ENCODE measurements around the gene ENTPD2. TPM values are rescaled to one million over a fixed set of nuclear protein-coding genes. Genes with fewer than 3 reads are reported as not detected.

The ENTPD2 gene
- total and polyA plus RNA-seq, 4 experiments from 2014 or later, result not detected

DNA sequence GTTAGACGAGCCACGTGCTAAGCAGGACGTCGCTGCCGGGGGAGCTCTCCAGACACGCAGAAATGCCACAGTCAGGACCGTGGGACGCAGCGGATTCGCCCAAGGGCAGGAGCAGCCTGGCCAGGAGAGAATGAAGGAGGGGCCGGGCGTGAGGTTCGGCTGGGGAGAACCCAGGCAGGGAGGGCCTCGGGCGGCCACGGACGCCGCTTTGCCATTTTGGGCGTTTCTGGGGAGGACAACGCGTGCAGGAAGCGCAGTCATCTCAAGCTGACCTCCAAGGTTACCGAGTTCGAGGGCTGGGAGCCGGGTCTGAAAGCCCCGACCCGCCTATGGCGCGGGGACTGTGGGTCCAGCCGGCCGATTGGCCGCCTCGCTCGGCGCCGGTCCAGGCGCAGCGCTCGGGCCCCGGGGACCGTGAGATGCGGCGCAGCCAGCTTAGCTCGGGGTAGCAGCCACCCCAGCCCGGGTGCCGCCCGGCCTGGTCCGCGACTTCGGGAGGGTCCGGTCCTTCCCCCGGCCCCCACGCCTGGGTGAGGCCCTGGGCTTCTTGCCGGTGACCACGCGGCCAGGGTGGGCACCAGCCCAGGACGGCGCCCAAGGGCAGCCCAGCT lies 32.2 kb upstream of the ENTPD2 start:
- DNase-seq, result peak in 2 of 5 donors; percentile 19 to 24
- POLR2A ChIA-PET (ENCODE audit: partially characterized antibody), result interaction anchor here (0.8 to 4.4 kb wide), 42 partner anchors 9 to 358 kb away, joined by 3 to 86 read pairs (median 6); partner anchors contain the start of genes ABCA2, AJM1, ANAPC2 and CYSRT1
- Mint-ChIP-seq H3K9me3 (no peaks in the 10 kb centered on the region), H3K4me3 (peak overlapping the region; percentile 82 to 93 (median 88)), H3K27me3 (no peaks in the 10 kb centered on the region), H3K27ac (peak overlapping the region; percentile 90 to 99 (median 96)), H3K36me3 (peaks cover 5 to 25% of the 10 kb centered on the region in 2 donors), H3K4me1 (peaks cover 17 to 37% (median 28%) of the 10 kb centered on the region in 4 donors)
- Histone ChIP-seq H3K27me3 (ENCODE audit: insufficient read depth, low read length) (no peaks in the 10 kb centered on the region), H3K27ac (ENCODE audit: low read depth, low read length) (peak overlapping the region; percentile 92), H3K36me3 (ENCODE audit: insufficient read depth, low read length) (no peaks in the 10 kb centered on the region), H3K4me1 (ENCODE audit: insufficient read depth, low read length) (peaks cover 29% of the 10 kb centered on the region), H3K4me3 (ENCODE audit: low read length in 2 of 2) (peak overlapping the region; percentile 61 to 70), H3K9me3 (ENCODE audit: control insufficient read depth in 1 of 2, low read length in 2 of 2) (no peaks in the 10 kb centered on the region)
- CTCF ChIA-PET (ENCODE audit: partially characterized antibody), result interaction anchor here (0.6 to 3.4 kb wide), 13 partner anchors 10 to 292 kb away, joined by 3 to 38 read pairs (median 5); partner anchors contain the start of genes SAPCD2, TUBB4B and UAP1L1
- intact Hi-C loops (cut with micrococcal nuclease), result loop anchor here (1.0 to 5.0 kb wide), 7 partner anchors 9 to 239 kb away; partner anchors contain the start of genes ANAPC2, NELFB, PHPT1 and SAPCD2

DNA sequence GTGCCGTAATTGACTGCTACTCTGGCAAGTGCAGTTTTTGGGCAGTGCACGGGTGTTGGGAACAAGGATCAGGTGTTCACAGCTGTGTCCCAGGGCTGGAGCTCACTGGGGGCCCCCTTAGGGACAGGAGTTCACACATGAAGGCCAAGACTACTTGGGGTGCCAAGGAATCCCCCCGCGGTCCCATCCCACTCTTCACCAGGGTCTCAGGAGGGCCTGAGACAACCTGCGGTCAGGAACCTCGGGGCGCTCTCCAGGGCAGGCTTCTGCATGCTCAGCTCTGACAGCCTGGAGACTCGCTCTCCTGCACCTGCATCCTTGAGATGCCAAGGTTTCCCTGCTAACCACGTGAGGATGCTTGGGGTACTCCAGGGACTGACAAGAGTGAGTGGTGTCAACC lies 30.7 kb upstream of the ENTPD2 start:
- H3K27me3 Mint-ChIP-seq, result no peaks in the 10 kb centered on the region
- peaks cover 20 to 29% (median 25%) of the 10 kb centered on the region in 4 donors for H3K4me1 Mint-ChIP-seq
- no peaks in the 10 kb centered on the region for H3K27me3 ChIP-seq (ENCODE audit: insufficient read depth, low read length)
- H3K4me3 Mint-ChIP-seq, result no peak overlapping the region
- no peaks in the 10 kb centered on the region for H3K9me3 Mint-ChIP-seq
- no peaks in the 10 kb centered on the region for H3K36me3 ChIP-seq (ENCODE audit: insufficient read depth, low read length)
- ChIA-PET CTCF (ENCODE audit: partially characterized antibody) (interaction anchor here (0.7 to 1.6 kb wide), 3 partner anchors 11 to 109 kb away, joined by 3 to 5 read pairs (median 3); partner anchors contain the start of gene SAPCD2), POLR2A (ENCODE audit: partially characterized antibody) (interaction anchor here (1.0 to 3.9 kb wide), 4 partner anchors 11 to 92 kb away, joined by 3 to 86 read pairs (median 35); partner anchors contain the start of genes PAXX and SAPCD2)
- H3K9me3 ChIP-seq (ENCODE audit: control insufficient read depth in 1 of 2, low read length in 2 of 2), result no peaks in the 10 kb centered on the region
- H3K27ac ChIP-seq (ENCODE audit: low read depth, low read length), result no peak overlapping the region
- no peak overlapping the region for H3K4me3 ChIP-seq (ENCODE audit: low read length in 2 of 2)
- DNase-seq, result no peak
- peaks cover 5 to 26% of the 10 kb centered on the region in 2 donors for H3K36me3 Mint-ChIP-seq
- peaks cover 29% of the 10 kb centered on the region for H3K4me1 ChIP-seq (ENCODE audit: insufficient read depth, low read length)
- H3K27ac Mint-ChIP-seq, result peak overlapping the region in 2 of 7 donors; percentile 36 to 90
- intact Hi-C loops (cut with micrococcal nuclease), result no loop called here

DNA sequence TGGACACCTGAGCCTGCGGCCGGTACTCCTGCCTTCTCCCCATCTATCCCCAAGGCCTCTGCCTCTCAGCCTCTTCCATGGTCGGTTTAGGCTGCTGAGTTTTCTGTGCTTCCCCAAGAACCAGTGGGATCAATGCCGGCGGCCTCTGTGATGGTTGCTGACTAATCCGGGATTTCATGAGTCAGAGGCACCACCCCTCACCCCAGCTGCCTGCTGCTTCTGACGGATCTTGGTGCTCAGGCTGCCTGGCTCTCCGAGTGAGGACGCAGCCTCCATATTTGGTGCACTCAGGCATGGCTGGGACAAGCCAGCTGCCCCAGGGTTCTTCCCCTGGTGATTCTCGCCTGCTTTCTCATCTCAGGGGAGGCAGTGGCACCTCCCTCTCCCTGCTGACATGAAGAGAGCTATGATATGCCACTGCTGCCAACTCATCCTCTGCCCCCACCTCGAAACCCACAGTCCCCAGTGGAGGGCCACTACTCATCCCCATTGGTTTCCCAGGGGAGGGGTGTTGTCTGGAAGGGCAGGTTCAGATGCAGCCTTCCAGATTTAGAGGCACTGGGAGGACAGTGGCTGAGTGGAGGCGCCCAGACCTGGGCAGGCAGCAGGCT lies 29.6 kb upstream of the ENTPD2 start:
- peaks cover 15 to 25% (median 18%) of the 10 kb centered on the region in 4 donors for H3K4me1 Mint-ChIP-seq
- DNase-seq, result no peak

DNA sequence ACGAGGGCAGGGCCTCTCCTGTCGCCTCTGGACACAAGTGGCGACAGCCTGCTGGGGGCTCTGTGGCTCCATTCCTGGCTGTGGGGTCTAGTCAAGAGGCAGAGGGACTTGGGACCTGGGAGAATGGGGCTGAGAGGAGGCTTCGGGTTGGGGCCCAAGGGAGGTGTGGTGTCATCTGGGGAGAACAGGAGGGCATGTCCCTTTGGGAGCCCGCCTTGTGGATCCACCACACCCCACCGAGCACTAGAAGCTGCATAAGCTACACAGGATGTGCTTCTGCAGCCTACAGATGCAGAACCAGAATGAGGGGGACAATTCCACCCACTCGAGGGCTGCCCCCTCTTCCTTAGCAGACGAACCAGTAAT lies 29.0 kb upstream of the ENTPD2 start:
- no peaks in the 10 kb centered on the region for H3K27me3 ChIP-seq (ENCODE audit: insufficient read depth, low read length)
- H3K4me3 ChIP-seq (ENCODE audit: low read length in 2 of 2), result no peak overlapping the region
- ChIA-PET CTCF (ENCODE audit: partially characterized antibody) (interaction anchor here (1.0 to 1.5 kb wide), 2 partner anchors 19 to 154 kb away, joined by 3 to 4 read pairs; no protein-coding TSS in a partner anchor), POLR2A (ENCODE audit: partially characterized antibody) (interaction anchor here (1.1 kb wide), 1 partner anchor 13 kb away, joined by 3 read pairs; the partner anchor contains the start of gene SAPCD2)
- H3K36me3 Mint-ChIP-seq, result peaks cover 0 to 12% of the 10 kb centered on the region in 2 donors
- peaks cover 10 to 19% (median 14%) of the 10 kb centered on the region in 4 donors for H3K4me1 Mint-ChIP-seq
- H3K36me3 ChIP-seq (ENCODE audit: insufficient read depth, low read length), result no peaks in the 10 kb centered on the region
- H3K4me3 Mint-ChIP-seq, result no peak overlapping the region
- no peaks in the 10 kb centered on the region for H3K9me3 Mint-ChIP-seq
- H3K27ac ChIP-seq (ENCODE audit: low read depth, low read length), result no peak overlapping the region
- no peak overlapping the region for H3K27ac Mint-ChIP-seq
- no peaks in the 10 kb centered on the region for H3K27me3 Mint-ChIP-seq
- peaks cover 27% of the 10 kb centered on the region for H3K4me1 ChIP-seq (ENCODE audit: insufficient read depth, low read length)
- no peaks in the 10 kb centered on the region for H3K9me3 ChIP-seq (ENCODE audit: control insufficient read depth in 1 of 2, low read length in 2 of 2)
- DNase-seq, result no peak
- intact Hi-C loops (cut with micrococcal nuclease), result no loop called here

More for the DNA sequence above, 29.6 kb upstream of the ENTPD2 start:
- Mint-ChIP-seq H3K27ac (peak overlapping the region in 1 of 7 donors; percentile 48), H3K36me3 (peaks cover 0 to 17% of the 10 kb centered on the region in 2 donors), H3K9me3 (no peaks in the 10 kb centered on the region), H3K4me3 (peak overlapping the region in 1 of 8 donors; percentile 20), H3K27me3 (no peaks in the 10 kb centered on the region)
- Histone ChIP-seq H3K27me3 (ENCODE audit: insufficient read depth, low read length) (no peaks in the 10 kb centered on the region), H3K4me1 (ENCODE audit: insufficient read depth, low read length) (peaks cover 28% of the 10 kb centered on the region), H3K27ac (ENCODE audit: low read depth, low read length) (no peak overlapping the region), H3K36me3 (ENCODE audit: insufficient read depth, low read length) (no peaks in the 10 kb centered on the region), H3K4me3 (ENCODE audit: low read length in 2 of 2) (no peak overlapping the region), H3K9me3 (ENCODE audit: control insufficient read depth in 1 of 2, low read length in 2 of 2) (no peaks in the 10 kb centered on the region)
- POLR2A ChIA-PET (ENCODE audit: partially characterized antibody), result interaction anchor here (0.8 to 3.9 kb wide), 4 partner anchors 13 to 53 kb away, joined by 3 to 66 read pairs (median 3); partner anchors contain the start of gene SAPCD2
- CTCF ChIA-PET (ENCODE audit: partially characterized antibody), result interaction anchor here (0.6 to 1.6 kb wide), 4 partner anchors 12 to 153 kb away, joined by 3 to 5 read pairs (median 4); no protein-coding TSS in a partner anchor
- intact Hi-C loops (cut with micrococcal nuclease), result no loop called here

DNA sequence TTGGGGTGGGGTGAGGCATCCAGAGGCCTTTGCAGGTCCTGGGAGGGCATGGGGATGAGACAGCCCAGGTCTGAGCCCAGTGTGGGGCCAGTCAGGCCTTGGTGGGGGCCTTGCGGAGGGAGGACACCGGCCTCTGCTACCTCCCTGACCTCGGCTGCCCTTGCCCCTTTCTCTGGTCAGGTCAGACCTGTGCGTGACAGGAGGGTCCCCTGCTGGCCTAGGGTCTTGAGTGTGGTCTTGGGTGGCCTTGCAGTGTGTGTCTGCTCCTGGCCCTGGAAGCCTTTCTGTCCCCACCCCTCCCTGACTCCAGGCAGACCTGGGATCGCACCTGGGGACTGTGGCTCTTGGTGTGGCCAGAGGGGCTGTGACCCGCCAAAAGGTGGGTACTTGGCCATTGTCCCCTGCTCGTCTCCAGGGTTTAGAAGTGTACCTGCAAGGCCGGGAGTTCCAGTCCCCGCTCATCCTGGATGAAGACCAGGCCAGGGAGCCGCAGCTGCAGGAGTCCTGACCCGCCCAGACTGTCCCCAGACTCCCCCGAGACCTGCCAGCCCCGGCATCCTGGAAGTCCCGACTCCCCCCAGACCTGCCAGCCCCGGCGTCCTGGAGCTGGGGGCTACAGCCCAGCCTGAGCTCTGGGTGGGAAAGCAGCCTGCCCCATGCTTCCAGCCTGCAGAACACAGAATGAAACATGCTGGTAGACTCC lies 28.5 kb upstream of the ENTPD2 start:
- no peaks in the 10 kb centered on the region for H3K27me3 ChIP-seq (ENCODE audit: insufficient read depth, low read length)
- H3K9me3 Mint-ChIP-seq, result no peaks in the 10 kb centered on the region
- no peaks in the 10 kb centered on the region for H3K27me3 Mint-ChIP-seq
- H3K4me3 ChIP-seq (ENCODE audit: low read length in 2 of 2), result no peak overlapping the region
- no peaks in the 10 kb centered on the region for H3K9me3 ChIP-seq (ENCODE audit: control insufficient read depth in 1 of 2, low read length in 2 of 2)
- peaks cover 0 to 11% of the 10 kb centered on the region in 2 donors for H3K36me3 Mint-ChIP-seq
- DNase-seq, result no peak
- intact Hi-C loops (cut with micrococcal nuclease), result no loop called here
- H3K4me3 Mint-ChIP-seq, result no peak overlapping the region
- no peak overlapping the region for H3K27ac Mint-ChIP-seq
- H3K27ac ChIP-seq (ENCODE audit: low read depth, low read length), result no peak overlapping the region
- CTCF ChIA-PET (ENCODE audit: partially characterized antibody), result interaction anchor here (1.0 to 1.5 kb wide), 4 partner anchors 12 to 154 kb away, joined by 3 to 5 read pairs (median 4); partner anchors contain the start of gene SAPCD2
- peaks cover 22% of the 10 kb centered on the region for H3K4me1 ChIP-seq (ENCODE audit: insufficient read depth, low read length)
- POLR2A ChIA-PET (ENCODE audit: partially characterized antibody), result interaction anchor here (1.1 to 1.6 kb wide), 2 partner anchors 11 to 12 kb away, joined by 3 read pairs; partner anchors contain the start of gene SAPCD2
- peaks cover 5 to 14% (median 9%) of the 10 kb centered on the region in 4 donors for H3K4me1 Mint-ChIP-seq
- H3K36me3 ChIP-seq (ENCODE audit: insufficient read depth, low read length), result no peaks in the 10 kb centered on the region

DNA sequence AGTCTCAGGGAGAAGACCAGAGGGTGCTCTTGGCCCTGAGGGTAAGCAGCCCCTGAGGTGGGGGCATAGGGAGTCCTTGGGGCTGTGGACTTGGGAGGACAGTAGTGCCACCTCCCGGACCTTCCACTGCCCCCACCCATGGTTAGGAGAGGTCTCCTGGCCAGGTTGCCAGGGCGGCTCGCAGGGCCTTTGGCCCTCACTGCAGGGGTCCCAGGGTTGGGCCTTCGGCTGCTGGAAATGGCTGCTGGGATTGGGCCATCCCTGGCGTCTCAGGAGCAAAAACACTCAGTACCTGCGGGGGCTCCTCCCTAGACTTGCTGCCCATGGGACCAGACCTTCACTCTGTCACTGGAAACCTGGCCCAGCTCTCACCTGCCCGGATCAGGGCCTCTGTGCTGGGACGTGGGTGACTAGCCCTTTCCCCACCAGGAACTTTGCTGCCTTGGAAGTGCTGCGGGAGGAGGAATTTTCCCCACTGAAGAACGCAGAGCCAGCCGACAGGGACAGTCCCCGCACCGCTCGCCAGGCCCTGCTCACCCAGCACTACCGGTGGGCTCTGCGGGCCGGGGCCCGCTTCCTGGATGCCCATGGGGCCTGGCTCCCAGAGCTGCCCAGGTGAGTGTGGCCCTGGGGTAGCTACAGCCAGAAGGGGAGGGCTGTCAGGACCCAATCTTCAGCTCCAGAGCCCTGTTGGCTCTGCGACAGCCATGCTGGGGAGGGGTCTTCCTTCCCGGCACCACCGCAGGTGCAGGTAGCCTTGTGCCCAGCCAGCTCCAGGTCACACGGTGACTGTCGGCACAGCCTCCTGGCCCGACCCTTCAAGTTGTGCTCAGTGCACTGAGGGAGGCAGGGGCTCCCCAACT lies 26.6 kb upstream of the ENTPD2 start:
- Mint-ChIP-seq H3K27ac (no peak overlapping the region), H3K4me3 (peak overlapping the region in 1 of 8 donors; percentile 26), H3K27me3 (no peaks in the 10 kb centered on the region), H3K36me3 (peaks cover 0 to 3% of the 10 kb centered on the region in 2 donors), H3K4me1 (peaks cover 2 to 5% (median 2%) of the 10 kb centered on the region in 4 donors), H3K9me3 (no peaks in the 10 kb centered on the region)
- H3K27me3 ChIP-seq (ENCODE audit: insufficient read depth, low read length), result no peaks in the 10 kb centered on the region
- H3K9me3 ChIP-seq (ENCODE audit: control insufficient read depth in 1 of 2, low read length in 2 of 2), result no peaks in the 10 kb centered on the region
- H3K36me3 ChIP-seq (ENCODE audit: insufficient read depth, low read length), result no peaks in the 10 kb centered on the region
- H3K27ac ChIP-seq (ENCODE audit: low read depth, low read length), result no peak overlapping the region
- peaks cover 13% of the 10 kb centered on the region for H3K4me1 ChIP-seq (ENCODE audit: insufficient read depth, low read length)
- CTCF ChIA-PET (ENCODE audit: partially characterized antibody), result interaction anchor here (1.4 kb wide), 1 partner anchor 12 kb away, joined by 3 read pairs; no protein-coding TSS in a partner anchor
- POLR2A ChIA-PET (ENCODE audit: partially characterized antibody), result interaction anchor here (1.1 to 1.6 kb wide), 3 partner anchors 9 to 29 kb away, joined by 3 read pairs; no protein-coding TSS in a partner anchor
- no peak for DNase-seq
- intact Hi-C loops (cut with micrococcal nuclease), result no loop called here
- H3K4me3 ChIP-seq (ENCODE audit: low read length in 2 of 2), result no peak overlapping the region

All from CD4-positive, alpha-beta memory T cell (primary cell).